AG04450 (cell line): ENCODE results near the gene DHX57. TPM values are rescaled to one million over a fixed set of nuclear protein-coding genes. Genes with fewer than 3 reads are reported as not detected.

Experiments
- CTCF ChIA-PET: fragments of 300-600, 350-600 bp; formaldehyde crosslinking; extraction: SDS; loops from one replicate; lab custom pipeline; 2022; ENCODE audit warnings: antibody characterized with exemption, inconsistent platforms; lab: Charles Lee
- POLR2A ChIA-PET: fragments of 350-600 bp; formaldehyde crosslinking; extraction: SDS; loops from one replicate; lab custom pipeline; 2021; ENCODE audit warnings: antibody characterized with exemption, inconsistent platforms; lab: Yijun Ruan, JAX
- DNase-seq: peaks from one replicate; pipeline ENCODE4 v3.0.0-alpha.2; 2011; ENCODE audit warnings: low read depth, low spot score
- H3K27ac ChIP-seq: one replicate; pipeline ENCODE4 v1.5.1; 2012; ENCODE audit warnings: low read depth, low read length, control low read depth
- H3K27me3 ChIP-seq: one replicate; pipeline ENCODE4 v1.6.0; 2012; ENCODE audit warnings: low read length; ENCODE audit not compliant: control insufficient read depth, insufficient read depth
- H3K4me3 ChIP-seq: 2 replicates; pipeline ENCODE4 v1.5.1; 2011; ENCODE audit warnings: mild to moderate bottlenecking, low read depth, low read length, control low read depth
- H3K9me3 ChIP-seq: 2 replicates; pipeline ENCODE4 v1.5.1; 2012; ENCODE audit warnings: low read length; ENCODE audit not compliant: control insufficient read depth, insufficient read depth
- polyA minus RNA-seq: library from RNA; depleted of rRNA, polyadenylated mRNA; stranded (reverse); fragments of >200 nt; gene quantifications from 2 replicates; pipeline ENCODE4 v1.2.3, GENCODE V29; 2011; rRNA and poly(A)+ RNA removed
- polyA plus RNA-seq: library from polyadenylated mRNA; depleted of rRNA; stranded (reverse); fragments of >200 nt; gene quantifications from 2 replicates; pipeline ENCODE4 v1.2.3, GENCODE V29; 2011; rRNA removed
- TF ChIP-seq, protein P1 (sequence below): IDR thresholded peaks from 2 replicates; pipeline ENCODE4 v1.5.1; 2011; ENCODE audit warnings: low read depth, low read length, control low read depth, inconsistent platforms

Gene DHX57, protein sequence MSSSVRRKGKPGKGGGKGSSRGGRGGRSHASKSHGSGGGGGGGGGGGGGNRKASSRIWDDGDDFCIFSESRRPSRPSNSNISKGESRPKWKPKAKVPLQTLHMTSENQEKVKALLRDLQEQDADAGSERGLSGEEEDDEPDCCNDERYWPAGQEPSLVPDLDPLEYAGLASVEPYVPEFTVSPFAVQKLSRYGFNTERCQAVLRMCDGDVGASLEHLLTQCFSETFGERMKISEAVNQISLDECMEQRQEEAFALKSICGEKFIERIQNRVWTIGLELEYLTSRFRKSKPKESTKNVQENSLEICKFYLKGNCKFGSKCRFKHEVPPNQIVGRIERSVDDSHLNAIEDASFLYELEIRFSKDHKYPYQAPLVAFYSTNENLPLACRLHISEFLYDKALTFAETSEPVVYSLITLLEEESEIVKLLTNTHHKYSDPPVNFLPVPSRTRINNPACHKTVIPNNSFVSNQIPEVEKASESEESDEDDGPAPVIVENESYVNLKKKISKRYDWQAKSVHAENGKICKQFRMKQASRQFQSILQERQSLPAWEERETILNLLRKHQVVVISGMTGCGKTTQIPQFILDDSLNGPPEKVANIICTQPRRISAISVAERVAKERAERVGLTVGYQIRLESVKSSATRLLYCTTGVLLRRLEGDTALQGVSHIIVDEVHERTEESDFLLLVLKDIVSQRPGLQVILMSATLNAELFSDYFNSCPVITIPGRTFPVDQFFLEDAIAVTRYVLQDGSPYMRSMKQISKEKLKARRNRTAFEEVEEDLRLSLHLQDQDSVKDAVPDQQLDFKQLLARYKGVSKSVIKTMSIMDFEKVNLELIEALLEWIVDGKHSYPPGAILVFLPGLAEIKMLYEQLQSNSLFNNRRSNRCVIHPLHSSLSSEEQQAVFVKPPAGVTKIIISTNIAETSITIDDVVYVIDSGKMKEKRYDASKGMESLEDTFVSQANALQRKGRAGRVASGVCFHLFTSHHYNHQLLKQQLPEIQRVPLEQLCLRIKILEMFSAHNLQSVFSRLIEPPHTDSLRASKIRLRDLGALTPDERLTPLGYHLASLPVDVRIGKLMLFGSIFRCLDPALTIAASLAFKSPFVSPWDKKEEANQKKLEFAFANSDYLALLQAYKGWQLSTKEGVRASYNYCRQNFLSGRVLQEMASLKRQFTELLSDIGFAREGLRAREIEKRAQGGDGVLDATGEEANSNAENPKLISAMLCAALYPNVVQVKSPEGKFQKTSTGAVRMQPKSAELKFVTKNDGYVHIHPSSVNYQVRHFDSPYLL (N-terminal part only)
- 19.6 and 23.3 TPM in 2 replicates for polyA plus RNA-seq
- 25.8 and 27.6 TPM in 2 replicates for polyA minus RNA-seq

DNA sequence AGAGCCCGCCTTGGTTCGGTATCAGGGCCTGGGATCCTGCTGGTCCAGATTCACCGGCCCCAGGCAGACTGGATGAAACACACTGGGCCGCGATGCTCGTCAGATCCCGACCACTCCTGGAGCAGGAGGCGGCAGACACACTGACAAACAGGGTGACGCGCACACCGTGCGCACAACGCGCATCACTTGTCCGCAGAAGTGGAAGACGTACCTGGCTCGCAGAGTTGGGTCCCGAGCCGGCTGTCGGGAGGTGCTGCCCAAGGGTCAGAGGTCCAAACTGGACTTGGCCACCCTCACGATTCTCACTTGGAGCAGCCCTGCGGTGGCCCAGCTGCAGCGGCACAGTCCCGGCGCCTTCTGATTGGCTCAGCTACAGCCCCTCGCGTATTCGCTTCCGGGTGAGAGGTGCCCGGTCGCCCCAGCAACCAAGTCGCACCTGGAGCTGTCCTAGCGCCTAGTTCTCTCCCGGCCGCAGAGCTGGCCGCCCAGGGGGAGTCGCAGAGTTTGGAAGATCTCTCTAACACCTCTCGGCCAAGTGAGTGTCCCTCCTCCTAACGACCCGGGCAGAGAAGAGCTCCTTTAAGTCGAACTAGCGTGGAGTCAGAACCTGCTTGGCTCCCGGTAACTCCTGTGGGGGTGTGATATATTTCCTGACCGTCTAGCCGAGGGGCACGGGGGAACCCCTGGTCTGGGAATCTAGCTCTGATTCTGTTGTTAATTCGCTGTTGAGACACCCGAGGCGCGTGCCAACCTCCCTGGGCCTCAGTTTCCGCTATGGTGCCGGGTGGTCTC, at the start of gene DHX57, which contains the start of gene MORN2:
Gene DHX57 (minus strand): TSS at position 359 of the 792 bp plus-strand sequence. CDS start 7,529 bp downstream, outside the sequence.
Gene MORN2 (plus strand): TSS at position 401 of the 792 bp plus-strand sequence.
- peak within 1 kb of the TSS; percentile 99 for H3K4me3 ChIP-seq
- DNase-seq, result peak; percentile 30
- CTCF ChIA-PET, result interaction anchor here (1.2 to 1.3 kb wide), 3 partner anchors 41 to 354 kb away, joined by 3 to 4 read pairs (median 4); no protein-coding TSS in a partner anchor

DNA sequence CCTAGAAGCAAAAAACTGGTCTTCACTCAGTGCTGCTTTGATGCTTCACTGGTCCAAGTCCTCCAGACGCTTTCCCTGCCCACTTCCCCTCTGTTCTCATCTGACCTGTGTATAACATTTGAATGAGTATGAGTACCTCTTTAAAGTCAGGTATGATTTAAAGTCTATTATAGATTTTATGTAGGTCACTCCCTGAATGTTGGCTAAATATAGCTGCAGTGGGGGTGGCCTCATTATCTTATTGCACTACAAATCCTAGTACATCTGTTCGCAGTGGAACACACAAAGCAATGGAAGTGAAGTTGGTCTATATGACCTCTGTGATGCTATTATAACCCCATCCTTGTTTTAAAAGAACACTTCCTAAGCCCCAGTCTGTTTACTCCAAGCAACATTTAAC, 47.2 kb upstream of the DHX57 start:
- CTCF ChIA-PET, result interaction anchor here (1.2 kb wide), 1 partner anchor 24 kb away, joined by 3 read pairs; no protein-coding TSS in a partner anchor
- H3K9me3 ChIP-seq, result no peaks in the 10 kb centered on the region
- TF ChIP-seq, protein P1, sequence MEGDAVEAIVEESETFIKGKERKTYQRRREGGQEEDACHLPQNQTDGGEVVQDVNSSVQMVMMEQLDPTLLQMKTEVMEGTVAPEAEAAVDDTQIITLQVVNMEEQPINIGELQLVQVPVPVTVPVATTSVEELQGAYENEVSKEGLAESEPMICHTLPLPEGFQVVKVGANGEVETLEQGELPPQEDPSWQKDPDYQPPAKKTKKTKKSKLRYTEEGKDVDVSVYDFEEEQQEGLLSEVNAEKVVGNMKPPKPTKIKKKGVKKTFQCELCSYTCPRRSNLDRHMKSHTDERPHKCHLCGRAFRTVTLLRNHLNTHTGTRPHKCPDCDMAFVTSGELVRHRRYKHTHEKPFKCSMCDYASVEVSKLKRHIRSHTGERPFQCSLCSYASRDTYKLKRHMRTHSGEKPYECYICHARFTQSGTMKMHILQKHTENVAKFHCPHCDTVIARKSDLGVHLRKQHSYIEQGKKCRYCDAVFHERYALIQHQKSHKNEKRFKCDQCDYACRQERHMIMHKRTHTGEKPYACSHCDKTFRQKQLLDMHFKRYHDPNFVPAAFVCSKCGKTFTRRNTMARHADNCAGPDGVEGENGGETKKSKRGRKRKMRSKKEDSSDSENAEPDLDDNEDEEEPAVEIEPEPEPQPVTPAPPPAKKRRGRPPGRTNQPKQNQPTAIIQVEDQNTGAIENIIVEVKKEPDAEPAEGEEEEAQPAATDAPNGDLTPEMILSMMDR, result no peak
- no peak for DNase-seq
- POLR2A ChIA-PET, result no interaction called here
- H3K4me3 ChIP-seq, result no peak overlapping the region
- H3K27ac ChIP-seq, result no peak overlapping the region
- peaks cover 9% of the 10 kb centered on the region for H3K27me3 ChIP-seq

More for the DNA sequence above, at the start of gene DHX57, which contains the start of gene MORN2:
- Histone ChIP-seq H3K27ac (peak within 1 kb of the TSS; percentile 24), H3K9me3 (no peaks in the 10 kb centered on the region; the same call in 1 of the 2 replicates), H3K27me3 (no peaks in the 10 kb centered on the region)
- POLR2A ChIA-PET, result interaction anchor here (1.4 to 1.6 kb wide), 2 partner anchors 72 to 124 kb away, joined by 6 read pairs; partner anchors contain the start of gene SRSF7
- TF ChIP-seq, protein P1, result no peak

DNA sequence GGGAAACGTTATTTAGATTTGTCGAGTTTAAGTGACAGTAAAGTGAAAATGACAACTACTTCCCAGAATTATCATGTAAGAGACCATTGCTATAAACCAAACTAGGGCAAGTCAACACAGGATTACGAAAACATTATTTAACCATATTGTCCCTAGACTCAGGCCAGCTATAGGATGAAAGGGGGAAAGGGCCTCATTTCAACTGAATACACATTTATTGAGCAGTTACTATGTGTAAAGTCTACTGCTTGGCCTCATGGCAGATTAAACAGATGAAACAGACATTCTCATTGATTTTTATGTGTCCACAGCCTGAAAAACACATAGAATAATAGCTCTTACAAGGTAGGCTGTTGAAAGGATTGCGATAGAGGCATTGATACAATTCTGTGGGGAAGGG, 46.7 kb upstream of the DHX57 start:
- TF ChIP-seq, protein P1, result no peak
- no peak overlapping the region for H3K4me3 ChIP-seq
- peaks cover 9% of the 10 kb centered on the region for H3K27me3 ChIP-seq
- no peaks in the 10 kb centered on the region for H3K9me3 ChIP-seq
- ChIA-PET POLR2A (no interaction called here), CTCF (no interaction called here)
- no peak for DNase-seq
- H3K27ac ChIP-seq, result no peak overlapping the region

DNA sequence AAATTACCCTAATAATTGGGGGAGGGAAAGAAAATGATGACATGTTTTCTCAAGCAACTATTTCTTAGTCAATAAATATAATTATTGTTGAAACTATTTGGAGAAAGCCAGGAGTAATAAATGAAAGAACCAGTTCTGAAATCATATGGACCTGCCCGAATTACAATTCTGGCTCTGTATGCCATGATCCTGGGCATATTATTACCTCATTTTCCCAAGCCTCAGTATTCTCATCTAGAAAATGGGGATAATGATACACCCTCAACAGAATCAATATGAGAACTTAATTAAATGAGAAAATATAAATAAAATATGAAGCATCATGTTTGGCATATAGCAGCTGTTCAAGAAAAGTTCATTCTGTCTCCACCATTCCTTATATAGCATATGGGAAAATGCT, 36.9 kb upstream of the DHX57 start:
- ChIA-PET CTCF (interaction anchor here (0.7 to 1.7 kb wide), 3 partner anchors 17 to 402 kb away, joined by 4 to 9 read pairs (median 5); no protein-coding TSS in a partner anchor), POLR2A (no interaction called here)

More for the DNA sequence above, 36.9 kb upstream of the DHX57 start:
- DNase-seq, result no peak
- H3K27me3 ChIP-seq, result no peaks in the 10 kb centered on the region
- H3K9me3 ChIP-seq, result no peaks in the 10 kb centered on the region
- H3K4me3 ChIP-seq, result no peak overlapping the region
- TF ChIP-seq, protein P1, result no peak
- no peak overlapping the region for H3K27ac ChIP-seq
